ENCODE data around the gene PTPN6.
A peak's percentile ranks its signal among the peaks of the same experiment; 100 is the strongest.

The PTPN6 gene

GRCh38 chr12:6956021-6956727 is 5.0 kb downstream of the PTPN6 start:
- TF ChIP-seq ZFX (IDR thresholded peaks at IDR 0.05) (no peak), CTCF (conservative IDR thresholded peaks at IDR 0.05) (no peak)
- no peak overlapping the region for H3K27ac ChIP-seq

GRCh38 chr12:6957151-6957701 is 6.1 kb downstream of the PTPN6 start:
- TF ChIP-seq ZFX (IDR thresholded peaks at IDR 0.05) (no peak), CTCF (conservative IDR thresholded peaks at IDR 0.05) (no peak)
- no peak overlapping the region for H3K27ac ChIP-seq

DNA sequence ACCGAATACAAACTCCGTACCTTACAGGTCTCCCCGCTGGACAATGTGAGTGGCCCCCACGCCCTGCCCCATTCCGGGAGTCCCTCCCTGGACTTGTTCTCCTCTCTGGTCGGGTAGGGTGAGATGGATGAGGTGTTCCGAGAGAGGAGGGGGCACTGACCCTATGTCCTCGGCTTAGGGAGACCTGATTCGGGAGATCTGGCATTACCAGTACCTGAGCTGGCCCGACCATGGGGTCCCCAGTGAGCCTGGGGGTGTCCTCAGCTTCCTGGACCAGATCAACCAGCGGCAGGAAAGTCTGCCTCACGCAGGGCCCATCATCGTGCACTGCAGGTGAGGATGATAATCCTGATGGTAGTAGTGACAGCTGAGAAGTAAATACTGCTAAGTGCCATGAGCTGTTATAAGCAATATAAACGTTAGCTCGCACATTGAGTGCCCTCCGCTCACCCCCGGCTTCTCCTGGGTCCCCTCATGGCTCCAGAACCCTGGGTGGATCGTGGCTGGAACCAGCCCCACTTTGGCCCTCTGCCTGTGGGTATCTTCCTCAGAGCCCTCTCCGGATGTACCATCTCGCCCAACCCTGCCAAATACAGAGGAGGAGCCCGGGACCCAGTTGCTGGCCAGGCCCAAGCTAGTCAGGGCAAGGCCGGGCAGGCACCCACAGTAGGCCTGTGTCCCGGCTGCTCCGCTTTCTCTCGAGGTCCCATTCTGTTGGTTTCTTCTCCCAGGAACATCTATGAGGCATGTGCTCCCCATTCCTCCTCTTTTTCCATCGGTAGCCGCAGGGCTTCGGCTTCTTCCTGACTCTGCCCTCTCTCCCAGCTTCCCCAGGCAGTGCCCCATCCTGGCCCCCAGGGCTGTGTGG is 6.8 kb downstream of the PTPN6 start:
- no peak for TF ChIP-seq CTCF (conservative IDR thresholded peaks at IDR 0.05)
- TF ChIP-seq ZFX (IDR thresholded peaks at IDR 0.05): no peak
- no peak overlapping the region for H3K27ac ChIP-seq

DNA sequence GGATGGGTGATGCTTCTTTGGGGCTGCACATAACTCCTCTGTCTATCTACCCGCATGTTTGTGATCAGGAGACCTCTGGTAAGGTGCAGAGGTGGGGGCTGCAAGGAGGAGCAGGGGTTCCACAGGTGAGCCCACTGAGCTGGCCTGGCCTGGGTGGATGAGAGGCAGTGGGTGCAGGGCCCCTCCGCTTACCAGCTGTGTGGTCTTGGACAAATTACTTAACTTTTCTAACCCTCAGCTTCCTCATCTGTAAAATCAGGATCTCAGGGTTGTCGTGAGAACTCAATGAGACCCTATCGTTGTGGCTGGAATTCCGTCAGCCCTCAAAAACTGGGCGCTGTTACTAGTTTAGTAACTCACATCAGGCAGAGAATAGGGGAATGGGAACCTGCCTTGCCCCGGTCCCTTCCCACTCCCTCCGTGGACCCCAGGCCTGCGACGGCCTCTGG is 7.5 kb downstream of the PTPN6 start:
- no peak for TF ChIP-seq ZFX (IDR thresholded peaks at IDR 0.05)
- TF ChIP-seq CTCF (conservative IDR thresholded peaks at IDR 0.05): no peak
- H3K27ac ChIP-seq: no peak overlapping the region

- TF ChIP-seq ZFX (IDR thresholded peaks at IDR 0.05) (no peak), CTCF (conservative IDR thresholded peaks at IDR 0.05) (no peak)
- H3K27ac ChIP-seq: no peak overlapping the region
These were observed 8.1 kb downstream of the PTPN6 start for GRCh38 chr12:6959058-6959804.

GRCh38 chr12:6959805-6960592 is 8.8 kb downstream of the PTPN6 start:
- H3K27ac ChIP-seq: peak overlapping the region; percentile 99
- TF ChIP-seq CTCF (conservative IDR thresholded peaks at IDR 0.05): no peak
- TF ChIP-seq ZFX (IDR thresholded peaks at IDR 0.05): no peak

Data from C4-2B (cell line).